K562 (cell line): ENCODE measurements around the gene SMC4. TPM values are rescaled to one million over a fixed set of nuclear protein-coding genes. Genes with fewer than 3 reads are reported as not detected.

Experiments used
- ATAC-seq: fragments of 200-7000 bp; cut with Tn5 transposase; 3 replicates; pipeline ENCODE4 v1.9.1; 2020; ENCODE audit warnings: moderate library complexity
- BruUV-seq: library from RNA; stranded (reverse); fragments of 400-500 nt; replicated peaks from 2 replicates; lab custom pipeline; 2021; lab: Mats Ljungman, UMichigan
- CTCF ChIA-PET: fragments of 300-600 bp; formaldehyde crosslinking; extraction: SDS; loops from one replicate; lab custom pipeline; 2021; ENCODE audit warnings: low intra/inter-chr PET ratio; lab: Yijun Ruan, JAX
- POLR2A ChIA-PET: fragments of 300-600, 350-650 bp; sonication (Branson Sonifier 250); formaldehyde crosslinking; extraction: SDS; loops from one replicate; lab custom pipeline; 2021; ENCODE audit warnings: antibody characterized with exemption, inconsistent platforms; lab: Yijun Ruan, JAX
- DNase-seq, 4 experiments: peaks; one replicate each; pipeline versions ENCODE4 v3.0.0 to v3.0.0-alpha.2; 2011 to 2018; ENCODE audit warnings: low spot score in 3 of 4, mixed read lengths in 3 of 4; ENCODE audit errors: extremely low read depth in 1 of 4
- FAIRE-seq: peaks from 2 replicates; lab custom pipeline; 2011; peaks lifted over from hg19 to GRCh38; lab: Jason Lieb, UNC
- H2AFZ ChIP-seq: 2 replicates; pipeline ENCODE4 v1.6.0; 2011; ENCODE audit warnings: low read depth, low read length, control low read depth, inconsistent platforms
- H3K27ac ChIP-seq: fragments of 200-600 bp; 3 replicates; pipeline ENCODE4 v1.8.0; 2011; ENCODE audit warnings: low read depth, mild to moderate bottlenecking, control low read depth, inconsistent platforms, low read length, moderate library complexity, mixed read lengths; ENCODE audit errors: extremely low read depth
- H3K27me3 ChIP-seq, 2 experiments: fragments of 300-600 bp in 1 of 2; 2 replicates in 1 of 2; 3 replicates in 1 of 2; pipeline versions ENCODE4 v1.6.0 to v1.8.0; 2011; ENCODE audit warnings: inconsistent platforms in 2 of 2, low read length in 2 of 2, mild to moderate bottlenecking in 1 of 2, mixed read lengths in 1 of 2, moderate library complexity in 1 of 2; ENCODE audit not compliant: control insufficient read depth in 2 of 2, insufficient read depth in 2 of 2
- H3K36me3 ChIP-seq: fragments of 300-600 bp; 3 replicates; pipeline ENCODE4 v1.8.0; 2011; ENCODE audit warnings: mild to moderate bottlenecking, low read length, inconsistent platforms; ENCODE audit not compliant: control insufficient read depth, insufficient read depth
- H3K4me1 ChIP-seq, 2 experiments: fragments of 200-600 bp in 1 of 2; replicated peaks in 1 of 2; 2 replicates in 1 of 2; 3 replicates in 1 of 2; pipeline versions ENCODE4 v1.5.1 to v1.8.0; 2011; ENCODE audit warnings: inconsistent platforms in 2 of 2, low read length in 2 of 2, mild to moderate bottlenecking in 1 of 2, mixed read lengths in 1 of 2, moderate library complexity in 1 of 2; ENCODE audit not compliant: control insufficient read depth in 2 of 2, insufficient read depth in 2 of 2
- H3K4me2 ChIP-seq: 2 replicates; pipeline ENCODE4 v1.6.1; 2011; ENCODE audit warnings: low read length, control low read depth, inconsistent platforms, mixed read lengths; ENCODE audit not compliant: insufficient read depth
- H3K4me3 ChIP-seq: fragments of 200-600 bp; sonication (generic), shearing (Covaris generic); 2 replicates; pipeline ENCODE4 v1.5.1; 2016; ENCODE audit warnings: control low read depth, inconsistent platforms
- H3K79me2 ChIP-seq: fragments of 200-600 bp; 3 replicates; pipeline ENCODE4 v1.8.0; 2011; ENCODE audit warnings: low read length, inconsistent platforms; ENCODE audit not compliant: control insufficient read depth, insufficient read depth
- H3K9ac ChIP-seq, 2 experiments: 2 replicates each; pipeline versions ENCODE4 v1.6.0 to v1.6.1; 2011; ENCODE audit warnings: low read depth in 2 of 2, low read length in 2 of 2, control low read depth in 1 of 2, inconsistent platforms in 1 of 2, mild to moderate bottlenecking in 1 of 2, mixed read lengths in 1 of 2; ENCODE audit not compliant: insufficient read depth in 1 of 2
- H3K9me1 ChIP-seq: one replicate; pipeline ENCODE4 v1.6.0; 2011; ENCODE audit warnings: inconsistent platforms, mild to moderate bottlenecking, low read length, moderate library complexity; ENCODE audit not compliant: control insufficient read depth, insufficient read depth
- H3K9me3 ChIP-seq: replicated peaks from 2 replicates; pipeline ENCODE4 v1.5.1; 2011; ENCODE audit warnings: low read depth, low read length, inconsistent platforms; ENCODE audit not compliant: control insufficient read depth, insufficient read depth
- H4K20me1 ChIP-seq: replicated peaks from 2 replicates; pipeline ENCODE4 v1.6.1; 2011; ENCODE audit warnings: low read length, inconsistent platforms, mixed read lengths; ENCODE audit not compliant: control insufficient read depth, insufficient read depth
- ARID1B ChIP-seq: fragments of 450-650 bp; IDR thresholded peaks from 2 replicates; pipeline ENCODE4 v1.6.1; 2016; ENCODE audit warnings: antibody characterized with exemption, mild to moderate bottlenecking, inconsistent platforms
- BMI1 ChIP-seq: fragments of 150-350 bp; IDR thresholded peaks from 2 replicates; pipeline ENCODE4 v1.6.1; 2014; ENCODE audit warnings: low read length
- CBFA2T2 ChIP-seq: fragments of 450-650 bp; conservative IDR thresholded peaks from 2 replicates; pipeline ENCODE4 v1.6.1; 2017; ENCODE audit warnings: mild to moderate bottlenecking
- CBX2 ChIP-seq: fragments of 200-600 bp; sonication (generic); IDR thresholded peaks from one replicate; pipeline ENCODE4 v1.6.1; 2012; ENCODE audit warnings: mild to moderate bottlenecking, low read length, inconsistent platforms; ENCODE audit not compliant: insufficient read depth, poor library complexity, severe bottlenecking
- CREM ChIP-seq: IDR thresholded peaks from 2 replicates; pipeline ENCODE4 v1.6.1; 2014; ENCODE audit warnings: antibody characterized with exemption, low read depth
- DPF2 ChIP-seq: fragments of 450-650 bp; IDR thresholded peaks from 2 replicates; pipeline ENCODE4 v1.6.1; 2016
- GATAD2A ChIP-seq: fragments of 450-650 bp; IDR thresholded peaks from 2 replicates; pipeline ENCODE4 v1.6.1; 2017
- GTF2E2 ChIP-seq: fragments of 200-800 bp; sonication (Bioruptor generic); IDR thresholded peaks from 2 replicates; pipeline ENCODE4 v1.6.1; 2016; ENCODE audit warnings: missing genetic modification characterization, missing compliant biosample characterization
- PHB2 ChIP-seq: fragments of 450-650 bp; IDR thresholded peaks from 2 replicates; pipeline ENCODE4 v1.6.1; 2017; ENCODE audit warnings: low read depth
- PHF20 ChIP-seq: fragments of 450-650 bp; IDR thresholded peaks from 2 replicates; pipeline ENCODE4 v1.6.1; 2018; ENCODE audit not compliant: partially characterized antibody
- POLR3A ChIP-seq: IDR thresholded peaks from 2 replicates; pipeline ENCODE4 v1.6.1; 2011; ENCODE audit warnings: borderline replicate concordance, mild to moderate bottlenecking, moderate library complexity; ENCODE audit not compliant: insufficient read length, insufficient read depth; ENCODE audit errors: extremely low read depth
- RB1 ChIP-seq: fragments of 450-650 bp; IDR thresholded peaks from 2 replicates; pipeline ENCODE4 v1.6.1; 2017; ENCODE audit warnings: low read depth, mild to moderate bottlenecking
- SIN3A ChIP-seq, 2 experiments: fragments of 150-350 bp in 1 of 2; IDR thresholded peaks; 2 replicates each; pipeline ENCODE4 v1.6.1; 2011 to 2016; ENCODE audit warnings: borderline replicate concordance in 2 of 2, low read depth in 2 of 2, low read length in 2 of 2, mild to moderate bottlenecking in 2 of 2, moderate library complexity in 2 of 2; ENCODE audit not compliant: control insufficient read depth in 1 of 2
- TBL1XR1 ChIP-seq, 2 experiments: IDR thresholded peaks; 2 replicates each; pipeline ENCODE4 v1.6.1; 2012; ENCODE audit warnings: improper control_type of control experiment in 2 of 2, low read length in 2 of 2, mild to moderate bottlenecking in 1 of 2
- TCF3 ChIP-seq: sonication (generic); formaldehyde crosslinking; IDR thresholded peaks from 2 replicates; pipeline ENCODE4 v1.4.0; 2020; ENCODE audit warnings: mild to moderate bottlenecking, missing genetic modification reagents
- TEAD4 ChIP-seq, 2 experiments: sonication (generic) in 1 of 2; formaldehyde crosslinking in 1 of 2; IDR thresholded peaks; 2 replicates each; pipeline versions ENCODE4 v1.6.1 to v1.8.0; 2012 to 2022; ENCODE audit warnings: borderline replicate concordance in 1 of 2, inconsistent platforms in 1 of 2, low read length in 1 of 2, mild to moderate bottlenecking in 1 of 2, missing genetic modification reagents in 1 of 2
- TRIM28 ChIP-seq: fragments of 450-650 bp; IDR thresholded peaks from 2 replicates; pipeline ENCODE4 v1.6.1; 2017
- YBX1 ChIP-seq: fragments of 450-650 bp; IDR thresholded peaks from 2 replicates; pipeline ENCODE4 v1.7.1; 2016; ENCODE audit warnings: mild to moderate bottlenecking
- ZNF384 ChIP-seq: IDR thresholded peaks from 2 replicates; pipeline ENCODE4 v1.6.1; 2012; ENCODE audit warnings: low read depth, low read length, improper control_type of control experiment
- WGBS: fragments of 100-300 bp; shearing (Covaris generic); methylation state at CpG from one replicate; pipeline ENCODE4 v1.1.6; 2016; ENCODE audit warnings: low coverage, mixed read lengths; ENCODE audit not compliant: insufficient coverage; ENCODE audit errors: missing lambda C conversion rate; 5-methylcytosine and 5-hydroxymethylcytosine counted together
- in situ Hi-C: fragments of 300-500 bp; cut with MboI; formaldehyde crosslinking; loops from 4 replicates; pipeline ENCODE4 v1.15.0; 2018; ENCODE audit warnings: inconsistent platforms, mixed read lengths
- intact Hi-C: fragments of 100-400 bp; cut with micrococcal nuclease; formaldehyde crosslinking; loops from 2 replicates; pipeline ENCODE4 v1.14.2; 2022
- polyA plus RNA-seq, 8 experiments: library from polyadenylated mRNA; depleted of rRNA in 4 of 8; stranded (reverse) in 5 of 8; unstranded in 3 of 8; fragments of >200 nt; fragmentation: Nextera tagmentation in 2 of 8; fragmentation: Illumina TruSeq in 1 of 8; extraction: Ambion mirVana in 2 of 8; extraction: Trizol in 1 of 8; gene quantifications; 2 replicates each; pipeline versions ENCODE4 v1.2.1 to v1.2.3, GENCODE V29; 2011 to 2014; ENCODE audit warnings: inconsistent platforms in 1 of 8, missing spikeins in 1 of 8
- total RNA-seq, 7 experiments: library from RNA; depleted of rRNA in 6 of 7; stranded (reverse); fragments of >200 nt in 6 of 7; fragmentation: Illumina TruSeq in 2 of 7; extraction: Trizol in 2 of 7; gene quantifications; 2 replicates each; pipeline versions ENCODE4 v1.2.1 to v1.2.3, GENCODE V29; 2011 to 2021; ENCODE audit warnings: low replicate concordance in 1 of 7
- TF ChIP-seq, protein P1 (sequence below): fragments of 450-650 bp; formaldehyde crosslinking; IDR thresholded peaks from 2 replicates; pipeline ENCODE4 v1.4.0; 2022; ENCODE audit warnings: mild to moderate bottlenecking, moderate library complexity
- TF ChIP-seq, protein P2 (sequence below), 3 experiments: fragments of 200-800 bp in 1 of 3; fragments of 250-450 bp in 1 of 3; fragments of 450-650 bp in 1 of 3; sonication (Bioruptor Pico) in 1 of 3; sonication (Bioruptor generic) in 1 of 3; formaldehyde crosslinking in 1 of 3; IDR thresholded peaks; 2 replicates each; pipeline versions ENCODE4 v1.6.1 to v1.8.0; 2016 to 2022; ENCODE audit warnings: mild to moderate bottlenecking in 2 of 3, missing genetic modification characterization in 2 of 3, missing compliant biosample characterization in 1 of 3, moderate library complexity in 1 of 3

SMC4 gene
- total and polyA plus RNA-seq, 9 of the 15 experiments (the other 6 are each of a cell fraction or from before 2014, with no cell fraction given) = 87.9 to 347 (median 176) TPM

DNA sequence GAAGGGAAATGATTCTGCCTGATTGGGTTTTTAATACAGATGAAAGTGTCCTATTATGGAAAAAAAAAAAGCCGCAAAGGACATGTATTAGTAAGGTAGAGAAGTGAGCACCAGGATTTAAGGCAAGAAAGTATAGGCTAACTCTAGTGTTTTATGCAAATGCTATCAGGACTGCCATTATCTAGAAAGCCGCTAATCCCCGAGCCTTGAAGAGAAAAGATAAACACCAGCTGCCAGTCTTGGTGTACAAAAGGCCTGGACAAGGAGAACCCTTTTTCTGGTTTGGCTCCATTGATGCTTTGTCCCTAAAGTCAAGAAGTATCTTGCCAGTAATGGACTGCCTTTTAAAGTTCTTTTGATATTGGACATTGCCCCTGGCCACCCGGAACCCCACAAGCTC is 58.7 kb downstream of the SMC4 start:
- BruUV-seq = no TSS peak
- peak; percentile 34; the same call in 2 of the 3 replicates for ATAC-seq
- CTCF ChIA-PET = no interaction called here
- TF ChIP-seq DPF2 (peak; percentile 67), BMI1 (no peak), PHF20 (no peak), ARID1B (peak; percentile 63), YBX1 (no peak), PHB2 (no peak), CBX2 (no peak), GTF2E2 (tag) (no peak), TCF3 (CRISPR knock-in tag) (peak; percentile 30; the same call in 1 of the 2 replicates), ZNF384 (no peak), POLR3A (no peak), TEAD4 (IDR thresholded peaks at IDR 0.05; ENCODE audit: low read length) (peak; percentile 53; the same call in 1 of the 2 replicates), TEAD4 (CRISPR knock-in tag; IDR thresholded peaks at IDR 0.05; ENCODE audit: borderline replicate concordance) (no peak), TRIM28 (no peak), CBFA2T2 (0 out of 2 replicates have a peak, but pooled peaks have one; percentile 17), GATAD2A (no peak), RB1 (no peak), TBL1XR1 (IDR thresholded peaks at IDR 0.05; ENCODE audit: low read length in 2 of 2) (no peak), SIN3A (IDR thresholded peaks at IDR 0.05; ENCODE audit: borderline replicate concordance in 2 of 2, control insufficient read depth in 1 of 2, low read depth in 2 of 2, low read length in 2 of 2) (no peak), CREM (no peak)
- TF ChIP-seq, protein P1, sequence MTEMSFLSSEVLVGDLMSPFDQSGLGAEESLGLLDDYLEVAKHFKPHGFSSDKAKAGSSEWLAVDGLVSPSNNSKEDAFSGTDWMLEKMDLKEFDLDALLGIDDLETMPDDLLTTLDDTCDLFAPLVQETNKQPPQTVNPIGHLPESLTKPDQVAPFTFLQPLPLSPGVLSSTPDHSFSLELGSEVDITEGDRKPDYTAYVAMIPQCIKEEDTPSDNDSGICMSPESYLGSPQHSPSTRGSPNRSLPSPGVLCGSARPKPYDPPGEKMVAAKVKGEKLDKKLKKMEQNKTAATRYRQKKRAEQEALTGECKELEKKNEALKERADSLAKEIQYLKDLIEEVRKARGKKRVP (CRISPR knock-in tag) = no peak
- TF ChIP-seq, protein P2, sequence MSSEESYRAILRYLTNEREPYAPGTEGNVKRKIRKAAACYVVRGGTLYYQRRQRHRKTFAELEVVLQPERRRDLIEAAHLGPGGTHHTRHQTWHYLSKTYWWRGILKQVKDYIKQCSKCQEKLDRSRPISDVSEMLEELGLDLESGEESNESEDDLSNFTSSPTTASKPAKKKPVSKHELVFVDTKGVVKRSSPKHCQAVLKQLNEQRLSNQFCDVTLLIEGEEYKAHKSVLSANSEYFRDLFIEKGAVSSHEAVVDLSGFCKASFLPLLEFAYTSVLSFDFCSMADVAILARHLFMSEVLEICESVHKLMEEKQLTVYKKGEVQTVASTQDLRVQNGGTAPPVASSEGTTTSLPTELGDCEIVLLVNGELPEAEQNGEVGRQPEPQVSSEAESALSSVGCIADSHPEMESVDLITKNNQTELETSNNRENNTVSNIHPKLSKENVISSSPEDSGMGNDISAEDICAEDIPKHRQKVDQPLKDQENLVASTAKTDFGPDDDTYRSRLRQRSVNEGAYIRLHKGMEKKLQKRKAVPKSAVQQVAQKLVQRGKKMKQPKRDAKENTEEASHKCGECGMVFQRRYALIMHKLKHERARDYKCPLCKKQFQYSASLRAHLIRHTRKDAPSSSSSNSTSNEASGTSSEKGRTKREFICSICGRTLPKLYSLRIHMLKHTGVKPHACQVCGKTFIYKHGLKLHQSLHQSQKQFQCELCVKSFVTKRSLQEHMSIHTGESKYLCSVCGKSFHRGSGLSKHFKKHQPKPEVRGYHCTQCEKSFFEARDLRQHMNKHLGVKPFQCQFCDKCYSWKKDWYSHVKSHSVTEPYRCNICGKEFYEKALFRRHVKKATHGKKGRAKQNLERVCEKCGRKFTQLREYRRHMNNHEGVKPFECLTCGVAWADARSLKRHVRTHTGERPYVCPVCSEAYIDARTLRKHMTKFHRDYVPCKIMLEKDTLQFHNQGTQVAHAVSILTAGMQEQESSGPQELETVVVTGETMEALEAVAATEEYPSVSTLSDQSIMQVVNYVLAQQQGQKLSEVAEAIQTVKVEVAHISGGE (CRISPR knock-in tag; IDR thresholded peaks at IDR 0.05) = no peak

More for the DNA sequence above, 58.7 kb downstream of the SMC4 start:
- Histone ChIP-seq H4K20me1 (no peaks in the 10 kb centered on the region), H3K9me3 (no peaks in the 10 kb centered on the region), H3K36me3 (no peaks in the 10 kb centered on the region), H2AFZ (no peak overlapping the region), H3K9me1 (no peaks in the 10 kb centered on the region), H3K4me3 (no peak overlapping the region), H3K27me3 (no peaks in the 10 kb centered on the region), H3K4me1 (peaks cover 10 to 16% of the 10 kb centered on the region in 2 experiments), H3K9ac (no peak overlapping the region), H3K79me2 (no peaks in the 10 kb centered on the region), H3K4me2 (peak overlapping the region; percentile 23; the same call in 1 of the 2 replicates), H3K27ac (no peak overlapping the region)
- DNase-seq (peak in 1 of 4 experiments; percentile 48), FAIRE-seq (peak; percentile 52)
- intact Hi-C loops = no loop called here
- WGBS = 14% methylated on average over 4 of the region's 4 CpGs
- in situ Hi-C loops = loop anchor here (25.0 kb wide), 1 partner anchor 571 kb away; no protein-coding TSS in a partner anchor
- POLR2A ChIA-PET = interaction anchor here (0.6 to 6.8 kb wide), 3 partner anchors 9 to 713 kb away, joined by 3 to 51 read pairs (median 3); partner anchors contain the start of genes SMC4 and TRIM59
